Measurements from ENCODE around the gene RHOBTB3. TPM values are rescaled to one million over a fixed set of nuclear protein-coding genes. Genes with fewer than 3 reads are reported as not detected.

Gene RHOBTB3
- total and polyA plus RNA-seq, 4 donors: 10.5 to 59.8 (median 39.8) TPM

GRCh38 chr5:95824747-95825146 lies 93.6 kb downstream of the RHOBTB3 start (continued):
- TF ChIP-seq MAX (IDR thresholded peaks at IDR 0.05): no peak
- no peak for TF ChIP-seq HNF4G (IDR thresholded peaks at IDR 0.05)
- no peak for TF ChIP-seq FOXA1 (IDR thresholded peaks at IDR 0.05)
- TF ChIP-seq SP1 (IDR thresholded peaks at IDR 0.05): no peak
- TF ChIP-seq NR2F2 (IDR thresholded peaks at IDR 0.05): no peak
- no peak for TF ChIP-seq HNF4A (conservative IDR thresholded peaks at IDR 0.05)
- TF ChIP-seq ATF3 (IDR thresholded peaks at IDR 0.05): no peak
- TF ChIP-seq EGR1 (IDR thresholded peaks at IDR 0.05; ENCODE audit: low read depth in 2 of 2): no peak

- H3K9me3 ChIP-seq (ENCODE audit: control insufficient read depth in 4 of 4, low read length in 3 of 4): no peaks in the 10 kb centered on the region
- TF ChIP-seq ZBTB33 (IDR thresholded peaks at IDR 0.05) (no peak), RXRA (IDR thresholded peaks at IDR 0.05) (no peak), NR2F2 (IDR thresholded peaks at IDR 0.05) (no peak), GABPA (IDR thresholded peaks at IDR 0.05 in 1 of 2, conservative IDR thresholded peaks at IDR 0.05 in 1 of 2) (no peak), CTCF (IDR thresholded peaks at IDR 0.05; ENCODE audit: low read depth, low read length, missing input control) (no peak)
- peak overlapping the region; percentile 2 to 22 for H3K27ac ChIP-seq (ENCODE audit: low read depth in 1 of 2, low read length in 2 of 2)
- no peak for DNase-seq (ENCODE audit: low spot score)
- H3K36me3 ChIP-seq (ENCODE audit: control insufficient read depth in 4 of 4, insufficient read depth in 3 of 4, low read depth in 1 of 4, low read length in 3 of 4): no peaks in the 10 kb centered on the region
- H3K27me3 ChIP-seq (ENCODE audit: control insufficient read depth in 4 of 4, insufficient read depth in 4 of 4, low read length in 3 of 4): no peaks in the 10 kb centered on the region
- H3K4me1 ChIP-seq (ENCODE audit: control insufficient read depth in 4 of 4, insufficient read depth in 4 of 4, low read length in 3 of 4): peaks cover 0 to 59% (median 35%) of the 10 kb centered on the region in 4 donors
- no peak overlapping the region for H3K9ac ChIP-seq (ENCODE audit: low read depth in 1 of 2, low read length in 2 of 2)
- no peak overlapping the region for H3K4me3 ChIP-seq (ENCODE audit: low read depth in 1 of 3, low read length in 3 of 3)
- 82% methylated on average over 3 of the region's 3 CpGs for WGBS
Observed at GRCh38 chr5:95825495-95825894, 94.4 kb downstream of the RHOBTB3 start.

GRCh38 chr5:95826949-95827891 lies 96.1 kb downstream of the RHOBTB3 start:
- H3K27ac ChIP-seq (ENCODE audit: low read depth in 1 of 2, low read length in 2 of 2): peak overlapping the region; percentile 91 to 94
- H3K36me3 ChIP-seq (ENCODE audit: control insufficient read depth in 4 of 4, insufficient read depth in 3 of 4, low read depth in 1 of 4, low read length in 3 of 4): no peaks in the 10 kb centered on the region
- no peaks in the 10 kb centered on the region for H3K9me3 ChIP-seq (ENCODE audit: control insufficient read depth in 4 of 4, low read length in 3 of 4)
- peaks cover 0 to 55% (median 35%) of the 10 kb centered on the region in 4 donors for H3K4me1 ChIP-seq (ENCODE audit: control insufficient read depth in 4 of 4, insufficient read depth in 4 of 4, low read length in 3 of 4)
- 34% methylated on average over 10 of the region's 10 CpGs for WGBS
- H3K4me3 ChIP-seq (ENCODE audit: low read depth in 1 of 3, low read length in 3 of 3): peak overlapping the region in 2 of 3 donors; percentile 13 to 36
- peak overlapping the region in 1 of 2 donors; percentile 34 for H3K9ac ChIP-seq (ENCODE audit: low read depth in 1 of 2, low read length in 2 of 2)
- DNase-seq (ENCODE audit: low spot score): peak; percentile 56
- no peaks in the 10 kb centered on the region for H3K27me3 ChIP-seq (ENCODE audit: control insufficient read depth in 4 of 4, insufficient read depth in 4 of 4, low read length in 3 of 4)
- TF ChIP-seq MAX (IDR thresholded peaks at IDR 0.05) (peak; percentile 100), RXRA (IDR thresholded peaks at IDR 0.05) (peak; percentile 91 to 94), ZBTB33 (IDR thresholded peaks at IDR 0.05) (peak; percentile 93), CTCF (IDR thresholded peaks at IDR 0.05; ENCODE audit: low read depth, low read length, missing input control) (no peak), RAD21 (IDR thresholded peaks at IDR 0.05) (peak; percentile 60 to 72), FOXA2 (IDR thresholded peaks at IDR 0.05) (peak; percentile 58), NR2F2 (IDR thresholded peaks at IDR 0.05) (peak; percentile 68), TAF1 (conservative IDR thresholded peaks at IDR 0.05) (peak; percentile 58), HNF4A (conservative IDR thresholded peaks at IDR 0.05) (peak; percentile 99 to 100), GABPA (IDR thresholded peaks at IDR 0.05 in 1 of 2, conservative IDR thresholded peaks at IDR 0.05 in 1 of 2) (peak in 1 of 2 donors; percentile 72), EGR1 (IDR thresholded peaks at IDR 0.05; ENCODE audit: low read depth in 2 of 2) (peak in 1 of 2 donors; percentile 94), JUND (IDR thresholded peaks at IDR 0.05) (peak; percentile 95 to 97), SP1 (IDR thresholded peaks at IDR 0.05) (peak; percentile 98), ATF3 (IDR thresholded peaks at IDR 0.05) (peak; percentile 97), FOXA1 (IDR thresholded peaks at IDR 0.05) (peak; percentile 81)
